WI38 (cell line): ENCODE measurements around the gene FAM184B.
A peak's percentile ranks its signal among the peaks of the same experiment; 100 is the strongest.

Source experiments
- H3K4me3 ChIP-seq: 2 replicates; pipeline ENCODE4 v1.5.1; 2011; ENCODE audit warnings: low read depth, mild to moderate bottlenecking, control low read depth, low read length
- TF ChIP-seq, protein P1 (sequence below): IDR thresholded peaks from 2 replicates; pipeline ENCODE4 v1.5.1; 2012; ENCODE audit warnings: low read depth, mild to moderate bottlenecking, control low read depth, low read length

FAM184B gene

DNA sequence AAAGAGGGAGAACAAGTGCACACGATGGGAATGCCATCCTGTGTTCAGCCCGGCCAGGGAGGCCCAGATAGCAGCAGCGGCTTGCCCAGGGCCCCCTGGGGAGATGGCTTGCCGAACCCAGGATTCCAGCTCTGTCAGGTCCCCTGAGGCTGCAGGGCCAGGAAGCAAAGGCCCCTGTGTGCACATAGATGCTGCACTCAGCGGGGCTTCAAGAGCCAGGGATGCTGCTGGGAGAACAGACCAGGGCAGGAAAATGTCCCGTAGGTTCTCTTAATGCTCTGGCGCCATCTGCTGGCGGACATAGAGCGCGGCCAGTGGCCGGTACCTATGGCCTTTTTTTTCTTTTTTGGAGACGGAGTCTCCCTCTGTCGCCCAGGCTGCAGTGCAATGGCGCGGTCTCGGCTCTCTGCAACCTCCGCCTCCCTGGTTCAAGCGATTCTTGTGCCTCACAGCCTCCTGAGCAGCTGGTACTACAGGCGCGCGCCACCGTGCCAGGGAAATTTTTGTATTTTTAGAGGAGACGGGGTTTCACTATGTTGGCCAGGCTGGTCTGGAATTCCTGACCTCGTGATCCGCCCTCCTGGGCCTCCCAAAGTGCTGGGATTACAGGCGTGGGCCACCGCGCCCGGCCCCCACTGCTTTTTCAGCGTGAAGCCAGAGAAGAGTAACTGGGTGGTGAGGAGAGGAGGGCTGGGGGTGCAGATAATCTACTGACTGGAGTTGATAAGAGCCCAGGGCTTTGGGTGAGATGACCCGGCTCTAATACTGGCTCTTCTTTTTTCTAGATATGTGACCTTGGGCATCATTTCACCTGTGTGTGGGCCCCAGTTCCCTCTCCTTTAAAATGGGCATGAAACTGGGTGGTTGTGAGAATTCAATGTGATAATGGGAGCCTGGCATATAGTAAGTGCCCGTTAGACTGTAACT lies 144.5 kb downstream of the FAM184B start:
- no peak overlapping the region for H3K4me3 ChIP-seq
- TF ChIP-seq, protein P1, sequence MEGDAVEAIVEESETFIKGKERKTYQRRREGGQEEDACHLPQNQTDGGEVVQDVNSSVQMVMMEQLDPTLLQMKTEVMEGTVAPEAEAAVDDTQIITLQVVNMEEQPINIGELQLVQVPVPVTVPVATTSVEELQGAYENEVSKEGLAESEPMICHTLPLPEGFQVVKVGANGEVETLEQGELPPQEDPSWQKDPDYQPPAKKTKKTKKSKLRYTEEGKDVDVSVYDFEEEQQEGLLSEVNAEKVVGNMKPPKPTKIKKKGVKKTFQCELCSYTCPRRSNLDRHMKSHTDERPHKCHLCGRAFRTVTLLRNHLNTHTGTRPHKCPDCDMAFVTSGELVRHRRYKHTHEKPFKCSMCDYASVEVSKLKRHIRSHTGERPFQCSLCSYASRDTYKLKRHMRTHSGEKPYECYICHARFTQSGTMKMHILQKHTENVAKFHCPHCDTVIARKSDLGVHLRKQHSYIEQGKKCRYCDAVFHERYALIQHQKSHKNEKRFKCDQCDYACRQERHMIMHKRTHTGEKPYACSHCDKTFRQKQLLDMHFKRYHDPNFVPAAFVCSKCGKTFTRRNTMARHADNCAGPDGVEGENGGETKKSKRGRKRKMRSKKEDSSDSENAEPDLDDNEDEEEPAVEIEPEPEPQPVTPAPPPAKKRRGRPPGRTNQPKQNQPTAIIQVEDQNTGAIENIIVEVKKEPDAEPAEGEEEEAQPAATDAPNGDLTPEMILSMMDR, result peak; percentile 84

DNA sequence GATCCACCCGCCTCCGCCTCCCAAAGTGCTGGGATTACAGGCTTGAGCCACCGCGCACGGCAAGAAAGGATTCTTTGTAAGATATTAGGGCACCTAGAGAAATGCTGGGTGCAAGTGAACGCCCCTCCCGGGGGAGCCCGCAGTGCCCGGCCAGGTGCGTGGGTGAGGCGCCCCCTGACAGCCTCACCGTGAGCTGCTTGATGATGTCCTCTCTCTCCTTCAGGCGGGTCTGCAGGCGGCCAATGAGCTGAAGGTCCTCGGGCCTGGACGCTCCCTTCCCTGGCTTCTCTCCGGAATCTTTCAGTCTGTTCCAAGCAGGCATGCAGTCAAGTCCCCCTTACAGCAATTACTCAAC lies 145.1 kb downstream of the FAM184B start:
- TF ChIP-seq, protein P1, result no peak

DNA sequence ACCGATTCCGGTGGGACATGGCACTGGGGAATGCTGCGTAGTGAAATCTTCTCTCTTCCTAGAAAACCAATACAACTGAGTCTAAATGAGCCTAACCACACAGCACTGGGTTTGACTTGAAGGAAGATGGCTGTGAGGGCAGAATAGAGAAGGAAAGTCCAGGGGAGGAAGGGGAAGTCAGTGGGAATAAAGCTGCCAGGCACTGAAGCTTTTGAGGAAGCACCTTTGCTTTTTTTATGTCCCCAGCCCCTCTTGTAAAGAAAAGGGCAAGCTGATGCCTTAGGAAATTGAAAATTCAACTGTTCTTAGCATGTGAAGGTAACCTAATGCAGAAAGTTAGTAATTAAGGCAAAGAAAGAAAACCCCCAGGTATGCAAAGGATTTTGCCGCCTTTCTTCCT lies 146.4 kb downstream of the FAM184B start:
- TF ChIP-seq, protein P1, result no peak
- H3K4me3 ChIP-seq, result no peak overlapping the region

More for the DNA sequence above, 145.1 kb downstream of the FAM184B start:
- no peak overlapping the region for H3K4me3 ChIP-seq

DNA sequence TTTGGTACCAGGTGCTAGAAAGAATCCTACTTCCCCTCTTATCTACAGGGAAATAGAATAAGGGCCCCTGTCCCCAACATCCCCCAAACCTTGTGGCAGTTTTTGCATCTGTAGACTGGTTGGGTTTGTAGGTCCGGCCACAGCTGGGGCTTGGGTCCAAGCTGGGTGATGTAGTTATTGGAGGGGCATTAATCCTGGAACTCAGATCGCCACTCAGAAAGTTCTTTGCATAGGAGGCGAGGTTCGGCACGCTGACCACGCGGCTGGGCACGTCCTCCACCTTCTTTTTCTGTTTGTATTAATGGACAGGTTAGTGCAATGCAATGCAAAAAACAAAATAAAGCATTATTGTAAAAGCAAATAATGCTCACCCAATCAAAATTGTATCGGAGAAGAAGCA lies 147.8 kb downstream of the FAM184B start:
- TF ChIP-seq, protein P1, result no peak
- H3K4me3 ChIP-seq, result no peak overlapping the region

DNA sequence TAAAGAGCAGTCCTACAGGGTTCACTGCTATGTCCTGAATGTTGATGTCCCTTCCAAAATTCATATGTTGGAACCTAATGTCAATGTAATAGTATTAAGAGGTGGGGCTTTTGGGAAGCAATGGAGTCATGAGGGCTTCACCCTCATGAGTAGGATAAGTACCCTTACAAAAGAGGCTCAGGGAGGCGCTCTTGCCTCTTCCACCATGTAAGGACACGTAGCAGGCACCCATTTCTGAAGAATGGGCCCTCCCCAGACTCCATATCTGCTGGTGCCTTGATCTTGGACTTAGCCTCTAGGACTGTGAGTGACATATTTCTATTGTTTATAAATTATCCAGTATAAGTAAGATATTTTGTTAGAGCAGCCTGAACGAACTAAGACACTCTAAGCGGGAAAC lies 151.2 kb downstream of the FAM184B start:
- H3K4me3 ChIP-seq, result no peak overlapping the region
- TF ChIP-seq, protein P1, result no peak

DNA sequence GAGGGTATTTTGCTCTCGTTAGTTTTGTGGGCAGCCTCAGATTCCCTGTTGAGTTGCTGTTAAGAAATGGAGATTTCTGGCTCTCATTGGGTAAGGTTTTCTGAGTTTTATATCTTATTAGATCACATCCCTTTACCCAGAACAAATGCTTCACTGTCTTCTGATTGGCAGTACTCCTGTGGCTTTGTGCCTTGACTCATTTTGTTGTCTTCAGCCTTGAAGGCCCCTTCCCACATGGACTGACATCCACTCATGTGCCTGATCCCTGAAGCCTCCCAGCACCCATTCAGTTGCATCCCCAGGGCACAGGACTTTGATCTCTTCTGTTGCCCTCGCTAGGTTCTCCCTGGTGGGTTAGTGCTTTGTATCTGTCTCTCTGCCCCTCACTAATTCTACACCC lies 156.6 kb downstream of the FAM184B start:
- TF ChIP-seq, protein P1, result no peak
- H3K4me3 ChIP-seq, result no peak overlapping the region

DNA sequence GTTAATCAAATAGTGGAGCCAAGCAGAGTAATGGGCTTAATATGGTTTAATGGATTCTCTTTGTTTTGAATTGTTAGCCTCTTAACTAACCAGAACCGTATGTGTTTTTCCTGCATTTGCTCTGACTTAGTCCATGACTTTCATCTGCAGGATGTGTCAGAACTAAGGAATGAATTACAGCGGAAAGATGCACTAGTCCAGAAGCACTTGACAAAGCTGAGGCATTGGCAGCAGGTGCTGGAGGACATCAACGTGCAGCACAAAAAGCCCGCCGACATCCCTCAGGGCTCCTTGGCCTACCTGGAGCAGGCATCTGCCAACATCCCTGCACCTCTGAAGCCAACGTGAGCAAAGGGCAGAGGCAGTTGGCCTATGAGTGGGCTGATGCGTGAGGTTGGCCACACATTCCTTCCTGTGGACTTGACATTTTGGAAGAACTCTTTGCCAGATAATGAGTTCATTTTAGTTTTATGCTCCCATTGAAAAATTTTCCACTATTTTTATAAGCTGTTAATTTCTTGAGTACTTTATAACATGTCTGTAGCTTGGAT lies 157.9 kb downstream of the FAM184B start:
- no peak overlapping the region for H3K4me3 ChIP-seq
- TF ChIP-seq, protein P1, result no peak
